K562 (cell line): ENCODE measurements around the gene CENPE. TPM values are rescaled to one million over a fixed set of nuclear protein-coding genes. Genes with fewer than 3 reads are reported as not detected.

ENCODE experiments used
- ATAC-seq: fragments of 200-7000 bp; cut with Tn5 transposase; 3 replicates; pipeline ENCODE4 v1.9.1; 2020; ENCODE audit warnings: moderate library complexity
- BruUV-seq: library from RNA; stranded (reverse); fragments of 400-500 nt; replicated peaks from 2 replicates; lab custom pipeline; 2021; lab: Mats Ljungman, UMichigan
- CTCF ChIA-PET: fragments of 300-600 bp; formaldehyde crosslinking; extraction: SDS; loops from one replicate; lab custom pipeline; 2021; ENCODE audit warnings: low intra/inter-chr PET ratio; lab: Yijun Ruan, JAX
- POLR2A ChIA-PET: fragments of 300-600, 350-650 bp; sonication (Branson Sonifier 250); formaldehyde crosslinking; extraction: SDS; loops from one replicate; lab custom pipeline; 2021; ENCODE audit warnings: antibody characterized with exemption, inconsistent platforms; lab: Yijun Ruan, JAX
- DNase-seq, 4 experiments: peaks; one replicate each; pipeline versions ENCODE4 v3.0.0 to v3.0.0-alpha.2; 2011 to 2018; ENCODE audit warnings: low spot score in 3 of 4, mixed read lengths in 3 of 4; ENCODE audit errors: extremely low read depth in 1 of 4
- FAIRE-seq: peaks from 2 replicates; lab custom pipeline; 2011; peaks lifted over from hg19 to GRCh38; lab: Jason Lieb, UNC
- H2AFZ ChIP-seq: 2 replicates; pipeline ENCODE4 v1.6.0; 2011; ENCODE audit warnings: low read depth, low read length, control low read depth, inconsistent platforms
- H3K27ac ChIP-seq: fragments of 200-600 bp; 3 replicates; pipeline ENCODE4 v1.8.0; 2011; ENCODE audit warnings: low read depth, mild to moderate bottlenecking, control low read depth, inconsistent platforms, low read length, moderate library complexity, mixed read lengths; ENCODE audit errors: extremely low read depth
- H3K27me3 ChIP-seq, 2 experiments: fragments of 300-600 bp in 1 of 2; 2 replicates in 1 of 2; 3 replicates in 1 of 2; pipeline versions ENCODE4 v1.6.0 to v1.8.0; 2011; ENCODE audit warnings: inconsistent platforms in 2 of 2, low read length in 2 of 2, mild to moderate bottlenecking in 1 of 2, mixed read lengths in 1 of 2, moderate library complexity in 1 of 2; ENCODE audit not compliant: control insufficient read depth in 2 of 2, insufficient read depth in 2 of 2
- H3K36me3 ChIP-seq: fragments of 300-600 bp; 3 replicates; pipeline ENCODE4 v1.8.0; 2011; ENCODE audit warnings: mild to moderate bottlenecking, low read length, inconsistent platforms; ENCODE audit not compliant: control insufficient read depth, insufficient read depth
- H3K4me1 ChIP-seq, 2 experiments: fragments of 200-600 bp in 1 of 2; replicated peaks in 1 of 2; 2 replicates in 1 of 2; 3 replicates in 1 of 2; pipeline versions ENCODE4 v1.5.1 to v1.8.0; 2011; ENCODE audit warnings: inconsistent platforms in 2 of 2, low read length in 2 of 2, mild to moderate bottlenecking in 1 of 2, mixed read lengths in 1 of 2, moderate library complexity in 1 of 2; ENCODE audit not compliant: control insufficient read depth in 2 of 2, insufficient read depth in 2 of 2
- H3K4me2 ChIP-seq: 2 replicates; pipeline ENCODE4 v1.6.1; 2011; ENCODE audit warnings: low read length, control low read depth, inconsistent platforms, mixed read lengths; ENCODE audit not compliant: insufficient read depth
- H3K4me3 ChIP-seq: fragments of 200-600 bp; sonication (generic), shearing (Covaris generic); 2 replicates; pipeline ENCODE4 v1.5.1; 2016; ENCODE audit warnings: control low read depth, inconsistent platforms
- H3K79me2 ChIP-seq: fragments of 200-600 bp; 3 replicates; pipeline ENCODE4 v1.8.0; 2011; ENCODE audit warnings: low read length, inconsistent platforms; ENCODE audit not compliant: control insufficient read depth, insufficient read depth
- H3K9ac ChIP-seq, 2 experiments: 2 replicates each; pipeline versions ENCODE4 v1.6.0 to v1.6.1; 2011; ENCODE audit warnings: low read depth in 2 of 2, low read length in 2 of 2, control low read depth in 1 of 2, inconsistent platforms in 1 of 2, mild to moderate bottlenecking in 1 of 2, mixed read lengths in 1 of 2; ENCODE audit not compliant: insufficient read depth in 1 of 2
- H3K9me1 ChIP-seq: one replicate; pipeline ENCODE4 v1.6.0; 2011; ENCODE audit warnings: inconsistent platforms, mild to moderate bottlenecking, low read length, moderate library complexity; ENCODE audit not compliant: control insufficient read depth, insufficient read depth
- H3K9me3 ChIP-seq: replicated peaks from 2 replicates; pipeline ENCODE4 v1.5.1; 2011; ENCODE audit warnings: low read depth, low read length, inconsistent platforms; ENCODE audit not compliant: control insufficient read depth, insufficient read depth
- H4K20me1 ChIP-seq: replicated peaks from 2 replicates; pipeline ENCODE4 v1.6.1; 2011; ENCODE audit warnings: low read length, inconsistent platforms, mixed read lengths; ENCODE audit not compliant: control insufficient read depth, insufficient read depth
- HOMEZ ChIP-seq: fragments of 250-450 bp; sonication (Bioruptor Pico); IDR thresholded peaks from 2 replicates; pipeline ENCODE4 v1.4.0; 2020; ENCODE audit warnings: mild to moderate bottlenecking, moderate library complexity
- KDM1A ChIP-seq, 2 experiments: fragments of 450-650 bp; IDR thresholded peaks; 2 replicates each; pipeline ENCODE4 v1.6.1; 2016; ENCODE audit warnings: mild to moderate bottlenecking in 2 of 2
- NFRKB ChIP-seq: fragments of 450-650 bp; IDR thresholded peaks from 2 replicates; pipeline ENCODE4 v1.6.1; 2016; ENCODE audit warnings: low read depth
- PML ChIP-seq: IDR thresholded peaks from 2 replicates; pipeline ENCODE4 v1.6.1; 2012; ENCODE audit warnings: low read length, inconsistent platforms
- PPARD ChIP-seq: fragments of 250-450 bp; sonication (Bioruptor Pico); IDR thresholded peaks from 2 replicates; pipeline ENCODE4 v1.8.0; 2022; ENCODE audit warnings: inconsistent platforms, mild to moderate bottlenecking, moderate library complexity
- SP1 ChIP-seq: sonication (generic); formaldehyde crosslinking; IDR thresholded peaks from 2 replicates; pipeline ENCODE4 v1.8.1; 2022; ENCODE audit warnings: mild to moderate bottlenecking, missing genetic modification reagents
- ZBED1 ChIP-seq: IDR thresholded peaks from 2 replicates; pipeline ENCODE4 v1.6.1; 2014
- WGBS: fragments of 100-300 bp; shearing (Covaris generic); methylation state at CpG from one replicate; pipeline ENCODE4 v1.1.6; 2016; ENCODE audit warnings: low coverage, mixed read lengths; ENCODE audit not compliant: insufficient coverage; ENCODE audit errors: missing lambda C conversion rate; 5-methylcytosine and 5-hydroxymethylcytosine counted together
- in situ Hi-C: fragments of 300-500 bp; cut with MboI; formaldehyde crosslinking; loops from 4 replicates; pipeline ENCODE4 v1.15.0; 2018; ENCODE audit warnings: inconsistent platforms, mixed read lengths
- intact Hi-C: fragments of 100-400 bp; cut with micrococcal nuclease; formaldehyde crosslinking; loops from 2 replicates; pipeline ENCODE4 v1.14.2; 2022
- polyA plus RNA-seq, 8 experiments: library from polyadenylated mRNA; depleted of rRNA in 4 of 8; stranded (reverse) in 5 of 8; unstranded in 3 of 8; fragments of >200 nt; fragmentation: Nextera tagmentation in 2 of 8; fragmentation: Illumina TruSeq in 1 of 8; extraction: Ambion mirVana in 2 of 8; extraction: Trizol in 1 of 8; gene quantifications; 2 replicates each; pipeline versions ENCODE4 v1.2.1 to v1.2.3, GENCODE V29; 2011 to 2014; ENCODE audit warnings: inconsistent platforms in 1 of 8, missing spikeins in 1 of 8
- total RNA-seq, 7 experiments: library from RNA; depleted of rRNA in 6 of 7; stranded (reverse); fragments of >200 nt in 6 of 7; fragmentation: Illumina TruSeq in 2 of 7; extraction: Trizol in 2 of 7; gene quantifications; 2 replicates each; pipeline versions ENCODE4 v1.2.1 to v1.2.3, GENCODE V29; 2011 to 2021; ENCODE audit warnings: low replicate concordance in 1 of 7
- TF ChIP-seq, protein P1 (sequence below): sonication (generic); formaldehyde crosslinking; IDR thresholded peaks from 2 replicates; pipeline ENCODE4 v1.8.1; 2023; ENCODE audit warnings: mild to moderate bottlenecking, missing genetic modification reagents
- TF ChIP-seq, protein P2 (sequence below): fragments of 450-650 bp; IDR thresholded peaks from 2 replicates; pipeline ENCODE4 v1.6.1; 2018; ENCODE audit not compliant: partially characterized antibody

The CENPE gene
- total and polyA plus RNA-seq, 9 of the 15 experiments (the other 6 are each of a cell fraction or from before 2014, with no cell fraction given): 9.9 to 53.2 (median 27.4) TPM

- intact Hi-C loops: no loop called here
- FAIRE-seq (no peak), DNase-seq (no peak), ATAC-seq (no peak)
- TF ChIP-seq NFRKB: no peak
- TF ChIP-seq SP1 (CRISPR knock-in tag): no peak
- no peak for TF ChIP-seq KDM1A (IDR thresholded peaks at IDR 0.05)
- no peak for TF ChIP-seq PPARD
- TF ChIP-seq, protein P1, sequence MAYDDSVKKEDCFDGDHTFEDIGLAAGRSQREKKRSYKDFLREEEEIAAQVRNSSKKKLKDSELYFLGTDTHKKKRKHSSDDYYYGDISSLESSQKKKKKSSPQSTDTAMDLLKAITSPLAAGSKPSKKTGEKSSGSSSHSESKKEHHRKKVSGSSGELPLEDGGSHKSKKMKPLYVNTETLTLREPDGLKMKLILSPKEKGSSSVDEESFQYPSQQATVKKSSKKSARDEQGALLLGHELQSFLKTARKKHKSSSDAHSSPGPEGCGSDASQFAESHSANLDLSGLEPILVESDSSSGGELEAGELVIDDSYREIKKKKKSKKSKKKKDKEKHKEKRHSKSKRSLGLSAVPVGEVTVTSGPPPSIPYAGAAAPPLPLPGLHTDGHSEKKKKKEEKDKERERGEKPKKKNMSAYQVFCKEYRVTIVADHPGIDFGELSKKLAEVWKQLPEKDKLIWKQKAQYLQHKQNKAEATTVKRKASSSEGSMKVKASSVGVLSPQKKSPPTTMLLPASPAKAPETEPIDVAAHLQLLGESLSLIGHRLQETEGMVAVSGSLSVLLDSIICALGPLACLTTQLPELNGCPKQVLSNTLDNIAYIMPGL (CRISPR knock-in tag): no peak
- TF ChIP-seq HOMEZ: no peak
- TF ChIP-seq, protein P2, sequence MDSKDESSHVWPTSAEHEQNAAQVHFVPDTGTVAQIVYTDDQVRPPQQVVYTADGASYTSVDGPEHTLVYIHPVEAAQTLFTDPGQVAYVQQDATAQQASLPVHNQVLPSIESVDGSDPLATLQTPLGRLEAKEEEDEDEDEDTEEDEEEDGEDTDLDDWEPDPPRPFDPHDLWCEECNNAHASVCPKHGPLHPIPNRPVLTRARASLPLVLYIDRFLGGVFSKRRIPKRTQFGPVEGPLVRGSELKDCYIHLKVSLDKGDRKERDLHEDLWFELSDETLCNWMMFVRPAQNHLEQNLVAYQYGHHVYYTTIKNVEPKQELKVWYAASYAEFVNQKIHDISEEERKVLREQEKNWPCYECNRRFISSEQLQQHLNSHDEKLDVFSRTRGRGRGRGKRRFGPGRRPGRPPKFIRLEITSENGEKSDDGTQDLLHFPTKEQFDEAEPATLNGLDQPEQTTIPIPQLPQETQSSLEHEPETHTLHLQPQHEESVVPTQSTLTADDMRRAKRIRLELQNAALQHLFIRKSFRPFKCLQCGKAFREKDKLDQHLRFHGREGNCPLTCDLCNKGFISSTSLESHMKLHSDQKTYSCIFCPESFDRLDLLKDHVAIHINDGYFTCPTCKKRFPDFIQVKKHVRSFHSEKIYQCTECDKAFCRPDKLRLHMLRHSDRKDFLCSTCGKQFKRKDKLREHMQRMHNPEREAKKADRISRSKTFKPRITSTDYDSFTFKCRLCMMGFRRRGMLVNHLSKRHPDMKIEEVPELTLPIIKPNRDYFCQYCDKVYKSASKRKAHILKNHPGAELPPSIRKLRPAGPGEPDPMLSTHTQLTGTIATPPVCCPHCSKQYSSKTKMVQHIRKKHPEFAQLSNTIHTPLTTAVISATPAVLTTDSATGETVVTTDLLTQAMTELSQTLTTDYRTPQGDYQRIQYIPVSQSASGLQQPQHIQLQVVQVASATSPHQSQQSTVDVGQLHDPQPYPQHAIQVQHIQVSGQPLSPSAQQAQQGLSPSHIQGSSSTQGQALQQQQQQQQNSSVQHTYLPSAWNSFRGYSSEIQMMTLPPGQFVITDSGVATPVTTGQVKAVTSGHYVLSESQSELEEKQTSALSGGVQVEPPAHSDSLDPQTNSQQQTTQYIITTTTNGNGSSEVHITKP: no peak
- TF ChIP-seq ZBED1: no peak
- TF ChIP-seq PML: no peak
- Histone ChIP-seq H3K79me2 (no peaks in the 10 kb centered on the region), H3K9ac (no peak overlapping the region), H4K20me1 (no peaks in the 10 kb centered on the region), H3K9me1 (no peaks in the 10 kb centered on the region), H3K4me3 (no peak overlapping the region), H3K27me3 (no peaks in the 10 kb centered on the region), H3K27ac (no peak overlapping the region), H2AFZ (no peak overlapping the region), H3K36me3 (no peaks in the 10 kb centered on the region), H3K4me1 (no peaks in the 10 kb centered on the region), H3K9me3 (no peaks in the 10 kb centered on the region), H3K4me2 (no peak overlapping the region)
- BruUV-seq: no TSS peak
- CTCF ChIA-PET: interaction anchor here (0.7 kb wide), 1 partner anchor 656 kb away, joined by 3 read pairs; no protein-coding TSS in a partner anchor
- 7% methylated on average over 2 of the region's 2 CpGs for WGBS
- POLR2A ChIA-PET: no interaction called here
- in situ Hi-C loops: loop anchor here (5.0 kb wide), 2 partner anchors 467 to 652 kb away; no protein-coding TSS in a partner anchor
These were observed 108.7 kb downstream of the CENPE start for GRCh38 chr4:103089481-103089880.
